ENCODE results near the gene LRTM1. TPM values are rescaled to one million over a fixed set of nuclear protein-coding genes. Genes with fewer than 3 reads are reported as not detected.

Gene LRTM1
- total RNA-seq, 4 donors from 2014 or later, result not detected

- no peak for TF ChIP-seq CTCF (IDR thresholded peaks at IDR 0.05; ENCODE audit: low read depth)
These were observed 54.5 kb downstream of the LRTM1 start for GRCh38 chr3:54873059-54874010.

GRCh38 chr3:54871867-54872266 lies 56.0 kb downstream of the LRTM1 start:
- no peak for TF ChIP-seq CTCF (IDR thresholded peaks at IDR 0.05; ENCODE audit: low read depth)

GRCh38 chr3:54870423-54870822 lies 57.4 kb downstream of the LRTM1 start:
- no peak for TF ChIP-seq CTCF (IDR thresholded peaks at IDR 0.05; ENCODE audit: low read depth)
